Stimulated activated CD8-positive, alpha-beta memory T cell treated with anti-CD3 and anti-CD28 coated beads, Interleukin-12 subunit alpha, Interleukin-12 subunit beta, amount 100 ng/mL, for 24 hours (primary cell): Measurements from ENCODE around the gene TMEM72.

Experiments used
- DNase-seq: peaks from one replicate; pipeline ENCODE4 v3.0.0-alpha.2; 2020; ENCODE audit errors: extremely low read depth

Gene TMEM72

GRCh38 chr10:44980309-44981171 is 69.4 kb downstream of the TMEM72 start:
- DNase-seq: no peak

GRCh38 chr10:44981172-44982113 is 70.3 kb downstream of the TMEM72 start:
- DNase-seq: no peak

GRCh38 chr10:44982114-44982460 is 71.0 kb downstream of the TMEM72 start:
- DNase-seq: no peak

GRCh38 chr10:44982496-44982895 is 71.4 kb downstream of the TMEM72 start:
- no peak for DNase-seq

- no peak for DNase-seq
These were observed 72.1 kb downstream of the TMEM72 start for GRCh38 chr10:44983066-44983894.

- no peak for DNase-seq
These were observed 72.8 kb downstream of the TMEM72 start for GRCh38 chr10:44983895-44984278.

- DNase-seq: no peak
These were observed 73.5 kb downstream of the TMEM72 start for GRCh38 chr10:44984671-44985101.

GRCh38 chr10:44985175-44985681 is 74.1 kb downstream of the TMEM72 start:
- no peak for DNase-seq

GRCh38 chr10:44986179-44986578 is 75.0 kb downstream of the TMEM72 start:
- DNase-seq: no peak
